ENCODE measurements around the gene TIMP4. TPM values are rescaled to one million over a fixed set of nuclear protein-coding genes. Genes with fewer than 3 reads are reported as not detected.

The TIMP4 gene
- polyA plus RNA-seq, 1 donor (not counting 4 experiments of a cell fraction or from before 2014, with no cell fraction given) = 0.07 TPM

DNA sequence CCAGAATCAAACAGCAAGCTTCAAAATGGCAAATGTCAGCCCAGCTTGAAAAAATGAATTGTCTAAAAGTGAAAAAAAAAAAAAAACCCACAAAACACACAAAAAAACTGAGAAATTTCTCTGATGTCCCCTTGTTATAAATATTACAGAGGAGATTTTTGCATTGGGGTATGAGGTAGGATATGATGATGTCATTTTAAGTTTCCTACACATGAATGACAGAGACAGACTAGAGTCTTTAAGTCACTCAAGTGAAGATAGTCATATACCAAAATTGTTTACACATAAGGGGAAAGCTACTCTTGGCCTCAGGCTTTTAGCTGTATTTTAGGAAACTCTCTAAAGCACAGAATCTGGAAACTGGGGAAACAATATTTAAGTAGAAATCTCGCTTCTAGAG, 32.9 kb downstream of the TIMP4 start:
- H3K9me3 ChIP-seq (ENCODE audit: control insufficient read depth, low read depth, low read length) = no peaks in the 10 kb centered on the region
- peaks cover 8% of the 10 kb centered on the region for H3K27me3 ChIP-seq (ENCODE audit: control insufficient read depth, extremely low read depth, insufficient read depth, low read length)
- dilution Hi-C loops (cut with MboI; ENCODE audit: extremely low pct_ligation_motif_present, low sequenced_read_pairs) = no loop called here
- TF ChIP-seq, protein P1, sequence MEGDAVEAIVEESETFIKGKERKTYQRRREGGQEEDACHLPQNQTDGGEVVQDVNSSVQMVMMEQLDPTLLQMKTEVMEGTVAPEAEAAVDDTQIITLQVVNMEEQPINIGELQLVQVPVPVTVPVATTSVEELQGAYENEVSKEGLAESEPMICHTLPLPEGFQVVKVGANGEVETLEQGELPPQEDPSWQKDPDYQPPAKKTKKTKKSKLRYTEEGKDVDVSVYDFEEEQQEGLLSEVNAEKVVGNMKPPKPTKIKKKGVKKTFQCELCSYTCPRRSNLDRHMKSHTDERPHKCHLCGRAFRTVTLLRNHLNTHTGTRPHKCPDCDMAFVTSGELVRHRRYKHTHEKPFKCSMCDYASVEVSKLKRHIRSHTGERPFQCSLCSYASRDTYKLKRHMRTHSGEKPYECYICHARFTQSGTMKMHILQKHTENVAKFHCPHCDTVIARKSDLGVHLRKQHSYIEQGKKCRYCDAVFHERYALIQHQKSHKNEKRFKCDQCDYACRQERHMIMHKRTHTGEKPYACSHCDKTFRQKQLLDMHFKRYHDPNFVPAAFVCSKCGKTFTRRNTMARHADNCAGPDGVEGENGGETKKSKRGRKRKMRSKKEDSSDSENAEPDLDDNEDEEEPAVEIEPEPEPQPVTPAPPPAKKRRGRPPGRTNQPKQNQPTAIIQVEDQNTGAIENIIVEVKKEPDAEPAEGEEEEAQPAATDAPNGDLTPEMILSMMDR (optimal IDR thresholded peaks at IDR 0.05 in 1 of 3, IDR thresholded peaks at IDR 0.05 in 1 of 3, conservative IDR thresholded peaks at IDR 0.05 in 1 of 3; ENCODE audit: extremely low read depth in 1 of 3, insufficient read depth in 2 of 3, low read length in 3 of 3) = no peak
- no peak for TF ChIP-seq EZH2 (IDR thresholded peaks at IDR 0.05; ENCODE audit: low read length)
- H3K36me3 ChIP-seq (ENCODE audit: control insufficient read depth in 2 of 2, extremely low read depth in 1 of 2, insufficient read depth in 2 of 2, low read length in 2 of 2) = no peaks in the 10 kb centered on the region
- FAIRE-seq (no peak), DNase-seq (ENCODE audit: low read depth, low spot score) (no peak)
- H3K27ac ChIP-seq (ENCODE audit: control insufficient read depth, insufficient read depth, low read length) = no peak overlapping the region
- H4K20me1 ChIP-seq (ENCODE audit: control insufficient read depth, extremely low read depth, insufficient read depth, low read length) = no peaks in the 10 kb centered on the region
- H3K9ac ChIP-seq (ENCODE audit: control insufficient read depth, extremely low read depth, insufficient read depth, low read length) = no peak overlapping the region
- H2AFZ ChIP-seq (ENCODE audit: control insufficient read depth, low read length) = no peak overlapping the region
- no peaks in the 10 kb centered on the region for H3K4me1 ChIP-seq (ENCODE audit: control insufficient read depth, extremely low read depth, insufficient read depth, low read length)
- no peaks in the 10 kb centered on the region for H3K79me2 ChIP-seq (ENCODE audit: control insufficient read depth, insufficient read depth, low read length)
- H3K4me2 ChIP-seq (ENCODE audit: control insufficient read depth, extremely low read depth, insufficient read depth, low read depth, low read length) = no peak overlapping the region
- no peaks in the 10 kb centered on the region for H3K9me1 ChIP-seq (ENCODE audit: control insufficient read depth, extremely low read depth, insufficient read depth, low read length)
- no peak overlapping the region for H3K4me3 ChIP-seq (ENCODE audit: control insufficient read depth in 2 of 3, extremely low read depth in 1 of 3, insufficient read depth in 2 of 3, low read depth in 1 of 3, low read length in 3 of 3)

DNA sequence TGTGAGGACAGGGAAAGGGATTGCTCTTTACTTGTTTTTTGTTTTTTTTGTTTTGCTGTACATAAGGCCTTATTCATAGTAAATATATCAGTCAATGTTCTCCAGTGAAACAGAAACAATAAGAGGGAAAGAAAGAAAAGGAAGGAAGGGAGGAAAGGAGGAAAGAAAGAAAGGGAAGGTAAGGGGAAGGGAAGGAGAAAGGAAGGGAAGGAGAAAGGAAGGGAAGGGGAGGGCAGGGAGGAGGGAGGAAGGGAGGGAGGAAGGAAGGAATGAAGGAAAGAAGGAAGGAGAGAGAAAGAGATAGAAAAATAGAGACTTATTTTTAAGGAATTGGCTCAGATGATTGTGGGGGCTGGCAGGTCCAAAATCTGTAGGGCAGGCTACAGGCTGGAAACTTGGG, 37.2 kb downstream of the TIMP4 start:
- no peaks in the 10 kb centered on the region for H3K9me1 ChIP-seq (ENCODE audit: control insufficient read depth, extremely low read depth, insufficient read depth, low read length)
- dilution Hi-C loops (cut with MboI; ENCODE audit: extremely low pct_ligation_motif_present, low sequenced_read_pairs) = no loop called here

More for the DNA sequence above, 37.2 kb downstream of the TIMP4 start:
- Histone ChIP-seq H3K4me3 (ENCODE audit: control insufficient read depth in 2 of 3, extremely low read depth in 1 of 3, insufficient read depth in 2 of 3, low read depth in 1 of 3, low read length in 3 of 3) (no peak overlapping the region), H2AFZ (ENCODE audit: control insufficient read depth, low read length) (no peak overlapping the region), H3K79me2 (ENCODE audit: control insufficient read depth, insufficient read depth, low read length) (no peaks in the 10 kb centered on the region), H3K27ac (ENCODE audit: control insufficient read depth, insufficient read depth, low read length) (no peak overlapping the region), H3K9ac (ENCODE audit: control insufficient read depth, extremely low read depth, insufficient read depth, low read length) (no peak overlapping the region), H4K20me1 (ENCODE audit: control insufficient read depth, extremely low read depth, insufficient read depth, low read length) (no peaks in the 10 kb centered on the region), H3K36me3 (ENCODE audit: control insufficient read depth in 2 of 2, extremely low read depth in 1 of 2, insufficient read depth in 2 of 2, low read length in 2 of 2) (no peaks in the 10 kb centered on the region), H3K9me3 (ENCODE audit: control insufficient read depth, low read depth, low read length) (no peaks in the 10 kb centered on the region), H3K27me3 (ENCODE audit: control insufficient read depth, extremely low read depth, insufficient read depth, low read length) (no peaks in the 10 kb centered on the region), H3K4me1 (ENCODE audit: control insufficient read depth, extremely low read depth, insufficient read depth, low read length) (no peaks in the 10 kb centered on the region), H3K4me2 (ENCODE audit: control insufficient read depth, extremely low read depth, insufficient read depth, low read depth, low read length) (no peak overlapping the region)
- DNase-seq (ENCODE audit: low read depth, low spot score) = no peak
- no peak for FAIRE-seq
- TF ChIP-seq, protein P1 (optimal IDR thresholded peaks at IDR 0.05 in 1 of 3, IDR thresholded peaks at IDR 0.05 in 1 of 3, conservative IDR thresholded peaks at IDR 0.05 in 1 of 3; ENCODE audit: extremely low read depth in 1 of 3, insufficient read depth in 2 of 3, low read length in 3 of 3) = no peak
- TF ChIP-seq EZH2 (IDR thresholded peaks at IDR 0.05; ENCODE audit: low read length) = no peak
